GM18526 (cell line): ENCODE results near the gene UBN1.

ENCODE experiments used
- POLR2A ChIP-seq: IDR thresholded peaks from 3 replicates; pipeline ENCODE4 v1.6.1; 2011; ENCODE audit not compliant: insufficient read length; ENCODE audit errors: extremely low read depth

Gene UBN1

DNA sequence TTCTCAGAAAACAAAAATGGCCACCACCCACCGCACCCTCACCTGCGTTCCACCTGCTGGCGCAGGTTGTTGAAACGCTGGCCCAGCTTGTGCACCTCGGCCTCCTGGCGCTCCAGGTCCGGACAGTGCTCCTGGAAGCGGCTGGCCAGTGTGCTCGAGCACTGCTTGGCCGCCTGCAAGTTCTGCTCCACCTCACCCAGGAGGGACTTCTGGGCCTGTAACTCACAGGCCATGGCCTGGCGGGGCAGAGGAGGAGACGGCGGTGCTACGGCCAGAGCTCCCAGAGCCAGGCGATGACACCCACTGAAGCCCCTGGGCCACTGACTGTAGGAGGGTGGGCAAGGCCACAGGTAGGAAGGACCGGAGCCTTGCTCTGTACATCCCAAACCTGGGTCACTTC lies 43.4 kb downstream of the UBN1 start:
- TF ChIP-seq POLR2A: no peak

DNA sequence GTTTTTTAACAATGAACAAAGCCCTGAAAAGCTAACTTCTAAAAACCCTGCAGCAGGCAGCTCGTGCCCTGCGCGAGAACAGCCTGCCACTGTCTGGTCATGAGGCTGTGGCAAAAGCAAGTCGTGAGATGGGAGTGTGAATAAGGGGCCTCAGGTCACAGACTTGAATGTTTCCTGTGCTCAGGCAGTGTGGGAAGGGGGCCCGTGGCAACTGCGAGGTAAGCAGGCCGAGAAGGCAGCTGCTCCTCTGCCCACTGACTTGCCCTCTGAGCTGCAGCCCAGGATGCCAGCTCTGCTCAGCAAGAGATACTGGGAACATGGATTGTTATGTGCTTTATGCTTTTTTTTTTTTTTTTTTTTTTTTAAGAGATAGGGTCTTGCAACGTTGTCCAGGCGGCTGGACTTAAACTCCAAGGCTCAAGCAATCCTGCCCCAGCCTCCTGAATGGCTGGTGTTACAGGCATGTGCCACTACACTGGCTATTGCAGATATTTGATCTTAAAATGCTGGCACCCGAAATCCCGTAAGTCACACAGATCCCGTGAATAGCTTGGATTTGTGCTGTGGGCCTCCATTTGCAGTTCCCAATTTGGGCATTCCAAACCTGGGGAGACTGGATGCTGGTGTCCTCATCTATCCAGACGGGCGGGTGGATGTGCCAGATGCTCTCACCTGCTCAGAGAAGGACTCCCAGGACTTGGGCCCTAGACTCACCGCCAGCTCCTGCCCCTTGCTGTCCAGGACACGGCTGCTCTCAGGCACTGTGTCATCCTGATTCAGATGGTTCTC lies 44.0 kb downstream of the UBN1 start:
- no peak for TF ChIP-seq POLR2A

DNA sequence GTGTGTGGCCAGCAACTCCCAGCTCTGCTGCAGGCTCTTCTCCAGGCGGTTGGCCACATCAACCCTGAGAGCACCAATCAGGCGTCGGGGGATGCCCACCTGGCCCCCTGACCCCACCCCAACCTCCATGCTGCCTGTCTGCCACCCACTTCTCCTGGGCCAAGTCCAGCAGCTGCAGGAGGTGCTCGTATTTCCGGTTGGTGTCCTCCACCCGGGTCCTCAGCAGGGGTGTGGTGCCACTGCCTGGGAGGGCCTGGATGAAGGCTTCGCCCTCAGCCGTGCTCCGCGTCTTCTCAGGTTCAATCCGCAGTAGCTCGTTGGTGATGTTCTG lies 44.6 kb downstream of the UBN1 start:
- TF ChIP-seq POLR2A: no peak

- TF ChIP-seq POLR2A: no peak
Measured at GRCh38 chr16:4892361-4893102, 45.3 kb downstream of the UBN1 start.

GRCh38 chr16:4893103-4893862 lies 46.0 kb downstream of the UBN1 start:
- TF ChIP-seq POLR2A: no peak

DNA sequence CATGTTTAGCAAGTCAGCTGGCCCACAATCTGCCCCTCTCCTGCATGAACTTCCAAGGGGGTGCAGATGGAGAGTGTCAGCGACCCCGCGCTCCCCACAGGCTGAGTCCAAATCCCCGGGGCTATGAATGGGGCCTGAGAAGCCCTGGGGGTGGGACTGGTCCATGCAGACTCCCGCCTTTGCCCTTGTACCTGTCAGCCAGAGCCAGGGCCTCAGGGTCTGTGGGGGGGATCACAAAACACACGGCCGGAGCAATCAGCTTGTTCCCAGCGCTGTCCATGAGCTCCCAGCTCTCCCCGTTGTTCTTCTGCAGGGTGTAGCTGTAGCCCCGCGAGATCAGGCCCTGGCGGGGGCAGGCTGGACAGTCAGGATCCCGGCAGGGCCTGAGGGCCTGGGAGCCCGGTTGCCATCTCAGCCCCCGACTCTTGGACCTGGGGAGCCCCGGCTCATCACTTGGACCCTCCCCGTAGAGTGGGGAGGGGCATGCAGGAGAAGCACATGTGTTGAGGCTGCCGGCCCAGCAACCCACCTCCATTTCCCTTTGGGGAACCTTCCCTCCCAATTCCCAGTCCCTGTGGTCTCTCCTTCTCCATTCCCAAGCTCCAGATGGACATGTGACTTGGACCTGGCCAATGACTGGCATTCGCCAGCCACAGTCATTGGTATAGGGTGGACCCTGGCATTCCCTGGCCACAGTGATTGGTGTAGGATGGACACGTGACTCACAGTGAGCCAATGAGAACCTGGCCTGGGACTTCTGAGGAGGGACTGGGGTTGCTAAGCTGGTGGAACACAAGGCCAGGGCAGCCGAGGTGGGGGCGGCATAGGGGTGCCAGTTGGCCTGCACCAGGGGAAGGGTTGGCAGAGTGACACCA lies 47.2 kb downstream of the UBN1 start:
- no peak for TF ChIP-seq POLR2A

DNA sequence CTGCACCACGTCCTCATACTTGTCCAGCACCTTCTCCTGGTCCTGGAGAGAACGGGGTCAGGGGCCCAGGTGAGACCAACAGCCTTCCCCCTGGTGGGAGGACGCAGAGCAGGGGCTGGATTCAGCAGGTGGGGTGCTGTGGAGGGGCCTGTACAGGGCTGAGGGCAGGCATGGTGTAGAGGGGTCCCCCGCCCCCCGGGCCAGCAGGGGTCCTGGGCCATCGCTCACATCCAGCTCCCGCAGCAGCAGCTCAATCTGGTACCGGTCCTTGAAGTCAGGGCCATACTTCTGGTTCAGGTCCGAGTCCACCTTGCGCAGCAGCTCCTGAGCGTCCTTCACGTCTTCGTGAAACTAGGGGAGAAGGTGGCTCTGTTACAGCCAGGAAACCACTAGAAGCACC lies 48.1 kb downstream of the UBN1 start:
- TF ChIP-seq POLR2A: no peak

- no peak for TF ChIP-seq POLR2A
Measured at GRCh38 chr16:4897328-4897727, 50.0 kb downstream of the UBN1 start.

DNA sequence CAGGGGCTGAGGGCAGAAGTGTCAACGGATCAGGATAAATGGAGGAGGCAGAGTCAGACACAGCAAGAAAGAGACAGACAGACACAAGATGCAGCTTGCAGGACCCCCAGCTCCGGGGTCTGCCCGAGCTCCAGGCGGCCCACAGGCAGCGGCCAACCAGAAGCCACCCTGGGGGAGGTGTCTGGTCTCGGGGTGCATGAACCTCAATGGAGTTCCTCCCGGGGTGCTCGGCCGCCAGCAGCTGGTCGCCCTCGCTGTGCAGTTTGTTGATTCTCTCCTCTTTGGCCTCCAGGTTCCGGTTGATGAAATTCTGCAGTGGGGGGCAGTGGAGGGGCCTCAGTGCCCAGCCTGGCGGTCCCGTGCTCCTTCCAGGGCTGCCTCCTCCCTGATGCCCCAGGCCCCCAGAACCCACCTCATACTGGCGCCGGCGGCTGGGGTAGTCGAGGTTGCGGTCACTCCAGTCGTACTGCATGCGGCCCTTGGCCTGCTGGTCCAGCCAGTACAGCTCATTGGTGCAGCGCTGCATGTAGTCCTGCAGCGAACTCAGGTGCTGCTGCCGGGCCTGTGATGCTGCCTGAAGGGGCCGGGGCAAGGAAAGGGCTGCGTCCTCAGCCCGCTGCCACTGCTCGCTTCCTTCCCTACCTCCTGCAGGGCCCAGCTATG lies 51.7 kb downstream of the UBN1 start:
- no peak for TF ChIP-seq POLR2A

DNA sequence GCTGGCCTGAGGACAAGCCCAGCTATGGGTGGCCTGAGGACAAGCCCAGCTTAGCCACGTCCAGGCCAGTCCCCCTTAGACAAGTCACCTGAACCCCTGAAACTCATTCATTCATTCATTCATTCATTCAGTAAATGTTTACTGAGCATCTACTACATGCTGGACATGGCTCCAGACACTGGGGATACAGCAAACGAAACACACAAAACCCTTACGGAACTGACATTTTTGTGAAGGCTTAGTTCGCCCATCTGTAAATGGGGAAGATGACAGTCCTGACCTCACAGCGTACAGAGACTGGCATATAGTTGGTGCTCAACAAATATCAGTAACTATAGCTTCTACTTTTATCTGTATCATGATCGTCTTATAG lies 52.2 kb downstream of the UBN1 start:
- no peak for TF ChIP-seq POLR2A

- TF ChIP-seq POLR2A: no peak
Measured at GRCh38 chr16:4900036-4900435, 52.8 kb downstream of the UBN1 start.

GRCh38 chr16:4900750-4901149 lies 53.5 kb downstream of the UBN1 start:
- TF ChIP-seq POLR2A: no peak

DNA sequence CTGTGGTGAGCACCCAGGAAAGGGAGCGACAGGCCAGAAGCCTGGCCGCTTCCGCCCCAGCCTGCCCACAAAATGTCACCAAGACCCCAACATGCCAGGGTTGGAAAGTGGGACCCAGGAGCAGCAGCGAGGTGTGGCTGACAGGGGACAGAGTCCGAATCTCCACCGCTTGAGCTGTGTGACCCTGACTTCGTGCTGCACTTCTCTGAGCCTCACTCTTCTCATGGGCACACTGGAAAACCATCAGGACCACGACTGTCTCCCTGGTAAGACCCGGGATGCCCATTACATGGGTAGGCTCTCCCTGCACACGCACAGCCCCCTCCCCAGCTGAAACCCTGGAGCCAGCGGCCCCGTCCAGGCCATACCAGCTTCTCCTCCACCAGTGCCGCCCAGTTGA lies 54.8 kb downstream of the UBN1 start:
- TF ChIP-seq POLR2A: no peak

DNA sequence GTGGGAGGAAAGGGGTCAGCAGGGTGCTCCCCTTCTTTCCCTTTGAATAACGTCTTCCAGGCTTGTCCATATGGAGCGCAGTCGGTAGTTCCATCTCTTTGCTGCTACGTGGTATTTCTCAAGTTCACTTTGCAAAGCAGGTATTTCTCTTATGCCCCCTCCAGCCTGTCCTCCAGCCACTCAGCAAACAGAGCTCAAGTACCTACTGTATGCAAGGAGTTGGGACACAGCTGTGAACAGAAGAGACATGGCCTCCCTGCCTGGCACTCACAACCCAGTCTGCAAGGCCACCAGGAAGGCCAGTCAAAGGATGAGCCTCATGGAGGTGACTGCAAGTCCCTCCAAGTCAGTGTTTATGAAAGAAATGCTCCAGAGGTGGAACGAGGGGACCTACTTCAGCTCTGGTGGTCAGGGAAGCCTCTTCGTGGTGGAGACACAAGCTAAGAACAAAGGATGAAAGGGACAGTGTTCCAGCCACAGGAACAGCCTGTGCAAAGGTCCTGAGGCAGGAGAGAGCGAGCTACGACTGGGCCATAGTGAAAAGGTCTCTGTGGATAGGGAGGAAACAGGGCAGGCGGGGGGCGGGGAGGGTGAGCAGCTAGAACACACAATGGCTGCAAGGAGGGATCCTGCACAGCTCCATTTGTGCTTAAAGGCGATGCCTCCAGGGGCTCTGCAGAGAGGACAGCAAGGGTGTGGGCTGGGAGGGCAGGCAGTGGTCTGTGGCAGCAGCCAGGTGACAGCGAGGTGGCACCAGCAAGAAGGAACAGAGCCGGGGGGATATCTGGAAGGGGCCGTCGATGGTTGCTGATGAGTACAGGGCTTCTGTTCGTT lies 57.0 kb downstream of the UBN1 start:
- no peak for TF ChIP-seq POLR2A
